Kidney epithelial cell (primary cell): ENCODE measurements around the gene MERTK. TPM values are rescaled to one million over a fixed set of nuclear protein-coding genes. Genes with fewer than 3 reads are reported as not detected.
"Not testable (repeated sequence)": the region's sequence is repeated elsewhere in the genome, so short reads cannot be mapped to it uniquely, and the experiment has no call there.

Experiments used
- DNase-seq: peaks from one replicate; pipeline ENCODE4 v3.0.0-alpha.2; 2010; ENCODE audit warnings: low read depth
- H3K27me3 ChIP-seq: 2 replicates; pipeline ENCODE4 v1.6.0; 2011; ENCODE audit warnings: low read length; ENCODE audit not compliant: control insufficient read depth, insufficient read depth
- H3K36me3 ChIP-seq: 2 replicates; pipeline ENCODE4 v1.5.1; 2011; ENCODE audit warnings: low read length; ENCODE audit not compliant: control insufficient read depth, insufficient read depth
- H3K4me3 ChIP-seq: 2 replicates; pipeline ENCODE4 v1.5.1; 2011; ENCODE audit warnings: low read depth, mild to moderate bottlenecking, control low read depth, low read length
- total RNA-seq: library from RNA; depleted of rRNA; stranded (reverse); fragments of >200 nt; gene quantifications from 2 replicates; pipeline ENCODE4 v1.2.3, GENCODE V29; 2015
- TF ChIP-seq, protein P1 (sequence below): IDR thresholded peaks from 2 replicates; pipeline ENCODE4 v1.5.1; 2011; ENCODE audit warnings: mild to moderate bottlenecking, moderate library complexity, low read length, control low read depth, inconsistent platforms; ENCODE audit not compliant: insufficient read depth, poor library complexity, severe bottlenecking

Gene MERTK
- total RNA-seq, 1 donor from 2014 or later, result 4.1 TPM

DNA sequence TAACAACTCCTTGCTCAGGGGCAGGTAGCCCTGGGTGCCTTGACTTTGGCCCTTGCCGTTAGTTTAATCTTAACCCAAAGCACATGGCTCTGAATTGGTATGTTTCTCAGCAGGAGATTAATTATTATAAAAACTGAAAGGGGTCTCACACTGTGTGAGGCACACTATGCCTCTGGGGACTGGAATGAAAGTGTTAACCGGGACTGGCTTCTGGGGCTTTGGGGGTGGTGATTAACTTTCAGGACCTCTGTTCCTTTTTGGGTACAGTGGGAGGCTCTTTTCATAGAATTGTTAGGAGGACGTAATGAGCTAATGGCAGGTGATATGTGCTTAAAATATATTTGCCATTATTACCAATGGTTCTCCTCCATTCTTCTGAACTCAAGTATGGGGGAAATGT is 5.1 kb downstream of the MERTK start:
- Histone ChIP-seq H3K27me3 (no peaks in the 10 kb centered on the region), H3K36me3 (no peaks in the 10 kb centered on the region), H3K4me3 (no peak overlapping the region)
- no peak for DNase-seq
- TF ChIP-seq, protein P1, sequence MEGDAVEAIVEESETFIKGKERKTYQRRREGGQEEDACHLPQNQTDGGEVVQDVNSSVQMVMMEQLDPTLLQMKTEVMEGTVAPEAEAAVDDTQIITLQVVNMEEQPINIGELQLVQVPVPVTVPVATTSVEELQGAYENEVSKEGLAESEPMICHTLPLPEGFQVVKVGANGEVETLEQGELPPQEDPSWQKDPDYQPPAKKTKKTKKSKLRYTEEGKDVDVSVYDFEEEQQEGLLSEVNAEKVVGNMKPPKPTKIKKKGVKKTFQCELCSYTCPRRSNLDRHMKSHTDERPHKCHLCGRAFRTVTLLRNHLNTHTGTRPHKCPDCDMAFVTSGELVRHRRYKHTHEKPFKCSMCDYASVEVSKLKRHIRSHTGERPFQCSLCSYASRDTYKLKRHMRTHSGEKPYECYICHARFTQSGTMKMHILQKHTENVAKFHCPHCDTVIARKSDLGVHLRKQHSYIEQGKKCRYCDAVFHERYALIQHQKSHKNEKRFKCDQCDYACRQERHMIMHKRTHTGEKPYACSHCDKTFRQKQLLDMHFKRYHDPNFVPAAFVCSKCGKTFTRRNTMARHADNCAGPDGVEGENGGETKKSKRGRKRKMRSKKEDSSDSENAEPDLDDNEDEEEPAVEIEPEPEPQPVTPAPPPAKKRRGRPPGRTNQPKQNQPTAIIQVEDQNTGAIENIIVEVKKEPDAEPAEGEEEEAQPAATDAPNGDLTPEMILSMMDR, result no peak

GRCh38 chr2:111903930-111904439 is 5.6 kb downstream of the MERTK start:
- Histone ChIP-seq H3K36me3 (no peaks in the 10 kb centered on the region), H3K4me3 (no peak overlapping the region), H3K27me3 (no peaks in the 10 kb centered on the region)
- TF ChIP-seq, protein P1, result no peak
- DNase-seq, result no peak

- DNase-seq, result no peak
- H3K4me3 ChIP-seq, result no peak overlapping the region
- no peaks in the 10 kb centered on the region for H3K36me3 ChIP-seq
- no peaks in the 10 kb centered on the region for H3K27me3 ChIP-seq
- TF ChIP-seq, protein P1, result no peak
These were observed 6.5 kb downstream of the MERTK start for GRCh38 chr2:111904726-111905474.

DNA sequence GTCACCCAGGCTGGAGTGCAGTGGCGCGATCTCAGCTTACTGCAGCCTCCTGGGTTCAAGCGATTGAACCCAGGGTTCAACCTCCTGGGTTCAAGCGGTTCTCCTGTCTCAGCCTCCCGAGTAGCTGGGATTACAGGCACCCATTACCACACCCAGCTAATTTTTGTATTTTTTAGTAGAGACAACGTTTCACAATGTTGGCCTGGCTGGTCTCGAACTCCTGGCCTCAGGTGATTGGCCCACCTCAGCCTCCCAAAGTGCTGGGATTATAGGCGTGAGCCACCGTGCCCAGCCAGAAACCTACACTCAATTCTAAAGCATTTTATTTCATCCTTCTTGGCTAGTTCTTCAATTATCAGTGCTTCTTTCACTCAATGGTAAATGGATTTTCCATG is 7.1 kb downstream of the MERTK start:
- DNase-seq, H3K36me3 ChIP-seq, H3K27me3 ChIP-seq, H3K4me3 ChIP-seq: not testable (repeated sequence)

DNA sequence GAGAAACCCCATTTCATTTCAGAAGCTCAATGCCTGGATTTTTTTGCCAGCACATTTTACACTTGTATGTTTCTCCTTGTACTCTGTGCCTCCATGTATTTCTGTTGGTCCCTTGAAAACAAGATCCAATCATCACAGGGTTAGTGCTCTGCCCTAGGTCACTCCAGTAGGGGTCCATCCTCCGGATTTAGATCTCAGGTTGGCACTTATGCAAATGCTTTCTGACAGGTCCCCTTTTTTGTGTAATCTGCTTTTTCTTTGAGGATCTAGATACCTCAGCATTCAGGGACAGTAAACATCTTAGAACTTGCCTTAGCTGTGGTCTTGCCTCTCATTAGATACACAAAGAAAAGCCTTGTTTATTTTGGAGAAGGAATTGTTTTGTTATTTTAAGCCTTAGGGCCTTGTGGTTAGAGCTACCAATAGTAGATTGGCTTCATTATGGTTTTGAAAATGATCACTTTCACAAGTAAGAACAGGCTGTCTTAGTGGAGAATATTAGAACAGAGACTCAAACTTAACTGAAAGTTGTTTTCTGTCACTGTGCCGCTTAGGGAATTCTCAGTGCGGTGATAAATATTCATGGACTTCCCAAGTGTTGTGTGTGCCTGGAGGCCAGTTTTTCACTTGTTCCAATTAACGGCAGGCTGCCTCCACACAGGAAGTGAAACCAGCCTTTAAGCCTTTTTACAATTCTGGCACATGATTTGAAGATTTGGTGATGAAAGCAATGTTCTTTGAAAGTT is 7.8 kb downstream of the MERTK start:
- Histone ChIP-seq H3K27me3 (no peaks in the 10 kb centered on the region), H3K36me3 (no peaks in the 10 kb centered on the region), H3K4me3 (no peak overlapping the region)
- DNase-seq, result no peak
- TF ChIP-seq, protein P1, result no peak

DNA sequence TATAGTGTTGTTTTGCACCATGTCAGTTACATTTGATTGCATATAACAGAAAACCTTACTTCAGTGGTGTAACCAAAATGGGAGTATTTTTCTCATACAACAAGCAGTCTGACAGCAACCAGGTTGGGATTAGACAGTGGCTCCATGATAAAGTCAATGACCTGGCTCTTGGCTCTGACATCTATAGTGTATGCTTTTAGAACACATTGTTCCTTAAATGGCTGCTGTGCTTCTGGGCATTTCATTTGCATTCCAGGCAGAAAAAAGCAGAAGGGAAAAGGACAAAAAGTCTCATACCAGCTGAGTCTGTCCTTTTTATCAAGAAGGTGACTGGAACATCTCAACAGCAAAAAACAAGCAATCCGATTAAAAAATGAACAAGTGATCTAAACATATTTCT is 10.2 kb downstream of the MERTK start:
- Histone ChIP-seq H3K36me3 (no peaks in the 10 kb centered on the region), H3K4me3 (no peak overlapping the region), H3K27me3 (no peaks in the 10 kb centered on the region)
- no peak for DNase-seq
- TF ChIP-seq, protein P1, result no peak
